Caco-2 (cell line): Measurements from ENCODE around the gene MYO5B. TPM values are rescaled to one million over a fixed set of nuclear protein-coding genes. Genes with fewer than 3 reads are reported as not detected.

Source experiments
- BruUV-seq: library from RNA; stranded (reverse); fragments of 400-500 nt; replicated peaks from 2 replicates; lab custom pipeline; 2021; lab: Mats Ljungman, UMichigan
- CTCF ChIA-PET: fragments of 300-600 bp; sonication (Branson Sonifier 250); formaldehyde crosslinking; loops from one replicate; lab custom pipeline; 2022; ENCODE audit warnings: antibody characterized with exemption; lab: Charles Lee
- POLR2A ChIA-PET: fragments of 300-600 bp; sonication (Branson Sonifier 250); formaldehyde crosslinking; loops from one replicate; lab custom pipeline; 2022; ENCODE audit warnings: antibody characterized with exemption; lab: Charles Lee
- DNase-seq, 2 experiments: peaks; one replicate each; pipeline versions ENCODE4 v3.0.0 to v3.0.0-alpha.2; 2020 to 2022
- H3K27me3 ChIP-seq: replicated peaks from 2 replicates; pipeline ENCODE4 v1.6.0; 2011; ENCODE audit warnings: low read length; ENCODE audit not compliant: control insufficient read depth, insufficient read depth
- H3K36me3 ChIP-seq: 2 replicates; pipeline ENCODE4 v1.5.1; 2011; ENCODE audit warnings: low read length; ENCODE audit not compliant: control insufficient read depth, insufficient read depth
- H3K4me1 ChIP-seq: fragments of 250-450 bp; sonication (Bioruptor Pico); 2 replicates; pipeline ENCODE4 v1.5.1; 2020; ENCODE audit warnings: mild to moderate bottlenecking
- H3K4me3 ChIP-seq: 2 replicates; pipeline ENCODE4 v1.5.1; 2011; ENCODE audit warnings: low read depth, mild to moderate bottlenecking, control low read depth, low read length
- H3K9me3 ChIP-seq: fragments of 250-450 bp; sonication (Bioruptor Pico); 2 replicates; pipeline ENCODE4 v1.5.1; 2020; ENCODE audit warnings: mild to moderate bottlenecking, moderate library complexity
- H3K27ac Mint-ChIP-seq: one replicate; pipeline ENCODE4 v1.8.0; 2022; ENCODE audit warnings: mixed read lengths; ENCODE audit not compliant: unreplicated experiment
- H3K27me3 Mint-ChIP-seq: one replicate; pipeline ENCODE4 v1.8.0; 2022; ENCODE audit warnings: mixed read lengths; ENCODE audit not compliant: insufficient read depth, unreplicated experiment
- H3K36me3 Mint-ChIP-seq: one replicate; pipeline ENCODE4 v1.8.0; 2022; ENCODE audit warnings: mild to moderate bottlenecking, mixed read lengths; ENCODE audit not compliant: insufficient read depth, unreplicated experiment
- H3K4me1 Mint-ChIP-seq: one replicate; pipeline ENCODE4 v1.8.0; 2022; ENCODE audit warnings: low read depth, mixed read lengths; ENCODE audit not compliant: unreplicated experiment
- H3K4me3 Mint-ChIP-seq: one replicate; pipeline ENCODE4 v1.8.0; 2022; ENCODE audit warnings: mild to moderate bottlenecking, moderate library complexity, mixed read lengths; ENCODE audit not compliant: unreplicated experiment
- H3K9me3 Mint-ChIP-seq: one replicate; pipeline ENCODE4 v1.8.0; 2022; ENCODE audit warnings: mixed read lengths; ENCODE audit not compliant: unreplicated experiment
- CTCF ChIP-seq, 2 experiments: fragments of 200-600 bp in 1 of 2; IDR thresholded peaks; 1 replicate in 1 of 2; 2 replicates in 1 of 2; pipeline versions ENCODE4 v1.5.1 to v1.8.0; 2011 to 2022; ENCODE audit warnings: antibody characterized with exemption in 1 of 2, control low read depth in 1 of 2, inconsistent platforms in 1 of 2, low read depth in 1 of 2, low read length in 1 of 2, mild to moderate bottlenecking in 1 of 2, moderate library complexity in 1 of 2; ENCODE audit not compliant: insufficient read depth in 1 of 2, severe bottlenecking in 1 of 2, unreplicated experiment in 1 of 2
- intact Hi-C: fragments of 100-400 bp; cut with micrococcal nuclease; formaldehyde crosslinking; loops from one replicate; pipeline ENCODE4 v1.10.0; 2022; ENCODE audit not compliant: unreplicated experiment
- total RNA-seq: library from RNA; stranded (reverse); gene quantifications from 2 replicates; pipeline ENCODE4 v1.2.3, GENCODE V29; 2022

MYO5B gene
- total RNA-seq, 1 experiment from 2014 or later, result 28.3 TPM

DNA sequence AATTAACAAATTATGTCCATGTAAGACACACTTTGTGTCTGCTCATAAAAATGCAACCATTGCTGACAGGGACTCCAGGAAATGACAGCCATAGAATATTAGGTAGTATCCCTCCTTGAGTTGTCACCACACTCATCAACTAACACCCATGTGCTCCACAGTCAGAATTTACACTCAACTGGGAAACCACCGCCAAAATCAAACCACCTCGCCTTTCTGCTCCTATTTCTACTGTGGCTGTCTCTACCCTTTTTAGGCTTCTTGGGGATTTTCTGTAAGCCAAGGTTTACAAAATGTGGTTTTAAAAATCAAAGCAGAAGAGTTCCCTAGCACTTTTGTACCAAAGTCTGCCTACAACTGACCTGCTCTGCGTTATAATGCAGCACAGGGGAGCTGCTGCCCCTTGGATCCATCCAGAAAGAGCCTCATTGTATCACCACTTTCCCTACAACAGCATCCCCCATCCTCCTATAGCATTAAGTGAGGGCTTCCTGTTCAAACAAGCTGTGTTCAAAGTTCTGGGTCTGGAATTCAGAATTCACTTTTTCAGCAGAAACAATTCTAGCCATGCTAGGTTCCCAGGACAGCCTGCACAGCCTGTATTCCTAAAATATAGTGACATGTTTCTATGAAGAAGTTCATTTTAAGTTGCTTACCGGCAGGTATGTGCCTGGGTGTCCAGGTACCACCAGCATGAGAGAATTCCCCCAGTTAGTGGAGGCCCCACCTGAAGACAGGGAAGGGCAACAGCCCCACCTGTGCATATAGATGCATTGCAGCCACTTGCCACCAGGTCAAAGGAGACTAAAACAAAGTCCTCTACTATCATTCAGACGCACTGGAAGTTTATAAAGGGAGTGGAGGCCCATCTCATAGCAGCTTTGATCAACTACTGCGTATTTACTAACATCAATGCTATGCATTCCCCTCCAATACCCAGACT lies 104.3 kb downstream of the MYO5B start:
- ChIA-PET POLR2A (interaction anchor here (0.5 kb wide), 1 partner anchor 284 kb away, joined by 4 read pairs; the partner anchor contains the start of gene SKA1), CTCF (interaction anchor here (0.9 kb wide), 1 partner anchor 68 kb away, joined by 3 read pairs; no protein-coding TSS in a partner anchor)
- peaks cover 31% of the 10 kb centered on the region for H3K4me1 ChIP-seq
- no peaks in the 10 kb centered on the region for H3K9me3 ChIP-seq
- no peak for TF ChIP-seq CTCF (IDR thresholded peaks at IDR 0.05; ENCODE audit: insufficient read depth in 1 of 2, low read depth in 1 of 2, low read length in 1 of 2, severe bottlenecking in 1 of 2, unreplicated experiment in 1 of 2)
- no peaks in the 10 kb centered on the region for H3K36me3 ChIP-seq
- Mint-ChIP-seq H3K27ac (peak overlapping the region; percentile 43), H3K36me3 (no peaks in the 10 kb centered on the region), H3K4me3 (no peak overlapping the region), H3K4me1 (peaks cover 26% of the 10 kb centered on the region), H3K9me3 (no peaks in the 10 kb centered on the region), H3K27me3 (no peaks in the 10 kb centered on the region)
- DNase-seq, result peak; percentile 19 to 39
- BruUV-seq, result no TSS peak
- no peak overlapping the region for H3K4me3 ChIP-seq
- H3K27me3 ChIP-seq, result no peaks in the 10 kb centered on the region
- intact Hi-C loops, result no loop called here

- DNase-seq, result no peak
- Mint-ChIP-seq H3K4me1 (peaks cover 26% of the 10 kb centered on the region), H3K27ac (no peak overlapping the region), H3K9me3 (no peaks in the 10 kb centered on the region), H3K36me3 (no peaks in the 10 kb centered on the region), H3K4me3 (no peak overlapping the region), H3K27me3 (no peaks in the 10 kb centered on the region)
- Histone ChIP-seq H3K4me1 (peaks cover 31% of the 10 kb centered on the region), H3K4me3 (no peak overlapping the region), H3K9me3 (no peaks in the 10 kb centered on the region), H3K27me3 (no peaks in the 10 kb centered on the region), H3K36me3 (no peaks in the 10 kb centered on the region)
- ChIA-PET POLR2A (no interaction called here), CTCF (no interaction called here)
- intact Hi-C loops, result no loop called here
- TF ChIP-seq CTCF (IDR thresholded peaks at IDR 0.05; ENCODE audit: insufficient read depth in 1 of 2, low read depth in 1 of 2, low read length in 1 of 2, severe bottlenecking in 1 of 2, unreplicated experiment in 1 of 2), result no peak
- BruUV-seq, result no TSS peak
Observed at GRCh38 chr18:50089702-50090101, 105.2 kb downstream of the MYO5B start.

DNA sequence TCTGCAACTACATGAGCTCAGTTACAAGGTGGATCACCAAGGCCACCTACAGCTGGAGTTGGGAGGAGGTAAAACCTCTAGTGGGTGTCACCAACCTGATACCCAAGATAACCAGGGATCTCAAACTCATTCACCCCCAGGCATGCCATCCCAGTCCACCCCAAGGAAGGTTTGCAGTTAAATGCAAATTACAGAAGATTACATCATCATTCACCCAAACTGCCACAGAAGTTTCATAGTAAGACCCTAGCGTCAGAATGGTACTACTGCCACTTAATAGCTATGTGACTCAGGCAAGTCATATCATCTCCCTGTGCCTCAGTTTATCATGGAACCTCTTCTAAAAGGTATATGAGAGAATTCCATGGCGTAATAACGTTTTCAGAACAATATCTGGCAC lies 111.2 kb downstream of the MYO5B start:
- H3K4me3 ChIP-seq, result no peak overlapping the region
- CTCF ChIA-PET, result no interaction called here
- H3K4me3 Mint-ChIP-seq, result no peak overlapping the region
- no peaks in the 10 kb centered on the region for H3K27me3 ChIP-seq
- H3K4me1 Mint-ChIP-seq, result no peaks in the 10 kb centered on the region
- no peak for TF ChIP-seq CTCF (IDR thresholded peaks at IDR 0.05; ENCODE audit: insufficient read depth in 1 of 2, low read depth in 1 of 2, low read length in 1 of 2, severe bottlenecking in 1 of 2, unreplicated experiment in 1 of 2)
- intact Hi-C loops, result no loop called here
- H3K9me3 Mint-ChIP-seq, result no peaks in the 10 kb centered on the region
- no peaks in the 10 kb centered on the region for H3K36me3 ChIP-seq
- POLR2A ChIA-PET, result no interaction called here
- H3K36me3 Mint-ChIP-seq, result no peaks in the 10 kb centered on the region
- H3K4me1 ChIP-seq, result no peaks in the 10 kb centered on the region
- H3K9me3 ChIP-seq, result no peaks in the 10 kb centered on the region
- no TSS peak for BruUV-seq
- H3K27ac Mint-ChIP-seq, result no peak overlapping the region
- DNase-seq, result no peak
- no peaks in the 10 kb centered on the region for H3K27me3 Mint-ChIP-seq
